ENCODE results near the gene SUN1. TPM values are rescaled to one million over a fixed set of nuclear protein-coding genes. Genes with fewer than 3 reads are reported as not detected.
A peak's percentile ranks its signal among the peaks of the same experiment; 100 is the strongest.

Gene SUN1
- total and polyA plus RNA-seq, 9 of the 15 experiments (the other 6 are each of a cell fraction or from before 2014, with no cell fraction given) = 36.8 to 132 (median 62.3) TPM

DNA sequence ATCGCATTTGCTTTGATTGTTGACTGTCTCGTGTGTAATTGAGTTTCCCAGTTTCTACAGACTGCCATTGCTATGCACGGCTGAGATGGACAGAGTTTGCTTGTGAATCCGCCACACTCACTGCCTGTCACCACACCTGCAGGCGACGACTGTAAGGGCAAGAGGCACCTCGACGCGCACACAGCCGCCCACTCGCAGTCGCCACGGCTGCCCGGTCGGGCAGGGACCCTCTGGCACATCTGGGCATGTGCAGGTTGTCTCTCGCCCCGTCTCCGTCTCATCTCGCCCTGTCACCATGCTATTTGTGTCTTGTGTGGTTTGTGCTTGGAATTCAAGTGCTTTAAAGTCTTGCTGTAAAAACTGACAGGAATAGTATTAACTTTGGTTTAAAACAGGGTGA is 17.5 kb downstream of the SUN1 start:
- Histone ChIP-seq H3K4me1 (replicated peaks in 1 of 2; ENCODE audit: control insufficient read depth in 2 of 2, insufficient read depth in 2 of 2, low read length in 2 of 2) (peaks cover 0 to 3% of the 10 kb centered on the region in 2 experiments; a peak in 1 of 5 replicates), H3K4me2 (ENCODE audit: insufficient read depth, low read length) (no peak overlapping the region), H3K4me3 (no peak overlapping the region), H4K20me1 (replicated peaks; ENCODE audit: control insufficient read depth, insufficient read depth, low read length) (no peaks in the 10 kb centered on the region), H3K36me3 (ENCODE audit: control insufficient read depth, insufficient read depth, low read length) (peaks cover 73% of the 10 kb centered on the region), H2AFZ (ENCODE audit: low read depth, low read length) (no peak overlapping the region), H3K9me1 (ENCODE audit: control insufficient read depth, insufficient read depth, low read length) (no peaks in the 10 kb centered on the region), H3K79me2 (ENCODE audit: control insufficient read depth, insufficient read depth, low read length) (no peaks in the 10 kb centered on the region; the same call in 2 of the 3 replicates), H3K9ac (ENCODE audit: insufficient read depth in 1 of 2, low read depth in 2 of 2, low read length in 2 of 2) (peak overlapping the region in 1 of 2 experiments; percentile 64; a peak in 2 of 4 replicates), H3K9me3 (replicated peaks; ENCODE audit: control insufficient read depth, insufficient read depth, low read depth, low read length) (peaks cover 3% of the 10 kb centered on the region), H3K27me3 (ENCODE audit: control insufficient read depth in 2 of 2, insufficient read depth in 2 of 2, low read length in 2 of 2) (no peaks in the 10 kb centered on the region), H3K27ac (ENCODE audit: extremely low read depth, low read depth, low read length) (no peak overlapping the region)
- POLR2A ChIA-PET = no interaction called here
- no peak for TF ChIP-seq SIRT6 (IDR thresholded peaks at IDR 0.05; ENCODE audit: low read depth, low read length)
- no peak for TF ChIP-seq MTF1 (CRISPR knock-in tag; IDR thresholded peaks at IDR 0.05; ENCODE audit: borderline replicate concordance)
- TF ChIP-seq GATAD2A (IDR thresholded peaks at IDR 0.05) = no peak
- TF ChIP-seq, protein P1, sequence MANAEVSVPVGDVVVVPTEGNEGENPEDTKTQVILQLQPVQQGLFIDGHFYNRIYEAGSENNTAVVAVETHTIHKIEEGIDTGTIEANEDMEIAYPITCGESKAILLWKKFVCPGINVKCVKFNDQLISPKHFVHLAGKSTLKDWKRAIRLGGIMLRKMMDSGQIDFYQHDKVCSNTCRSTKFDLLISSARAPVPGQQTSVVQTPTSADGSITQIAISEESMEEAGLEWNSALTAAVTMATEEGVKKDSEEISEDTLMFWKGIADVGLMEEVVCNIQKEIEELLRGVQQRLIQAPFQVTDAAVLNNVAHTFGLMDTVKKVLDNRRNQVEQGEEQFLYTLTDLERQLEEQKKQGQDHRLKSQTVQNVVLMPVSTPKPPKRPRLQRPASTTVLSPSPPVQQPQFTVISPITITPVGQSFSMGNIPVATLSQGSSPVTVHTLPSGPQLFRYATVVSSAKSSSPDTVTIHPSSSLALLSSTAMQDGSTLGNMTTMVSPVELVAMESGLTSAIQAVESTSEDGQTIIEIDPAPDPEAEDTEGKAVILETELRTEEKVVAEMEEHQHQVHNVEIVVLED (CRISPR knock-in tag; IDR thresholded peaks at IDR 0.05) = no peak
- TF ChIP-seq ARID1B (IDR thresholded peaks at IDR 0.05) = no peak
- TF ChIP-seq, protein P2, sequence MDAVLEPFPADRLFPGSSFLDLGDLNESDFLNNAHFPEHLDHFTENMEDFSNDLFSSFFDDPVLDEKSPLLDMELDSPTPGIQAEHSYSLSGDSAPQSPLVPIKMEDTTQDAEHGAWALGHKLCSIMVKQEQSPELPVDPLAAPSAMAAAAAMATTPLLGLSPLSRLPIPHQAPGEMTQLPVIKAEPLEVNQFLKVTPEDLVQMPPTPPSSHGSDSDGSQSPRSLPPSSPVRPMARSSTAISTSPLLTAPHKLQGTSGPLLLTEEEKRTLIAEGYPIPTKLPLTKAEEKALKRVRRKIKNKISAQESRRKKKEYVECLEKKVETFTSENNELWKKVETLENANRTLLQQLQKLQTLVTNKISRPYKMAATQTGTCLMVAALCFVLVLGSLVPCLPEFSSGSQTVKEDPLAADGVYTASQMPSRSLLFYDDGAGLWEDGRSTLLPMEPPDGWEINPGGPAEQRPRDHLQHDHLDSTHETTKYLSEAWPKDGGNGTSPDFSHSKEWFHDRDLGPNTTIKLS (IDR thresholded peaks at IDR 0.05; ENCODE audit: borderline replicate concordance, low read depth) = no peak
- TF ChIP-seq RBM14 (IDR thresholded peaks at IDR 0.05; ENCODE audit: borderline replicate concordance, insufficient read depth, low read depth, low read length) = no peak
- TF ChIP-seq CCNT2 (IDR thresholded peaks at IDR 0.05; ENCODE audit: borderline replicate concordance, extremely low read depth, insufficient read length, low read depth, low read length) = no peak
- TF ChIP-seq, protein P3, sequence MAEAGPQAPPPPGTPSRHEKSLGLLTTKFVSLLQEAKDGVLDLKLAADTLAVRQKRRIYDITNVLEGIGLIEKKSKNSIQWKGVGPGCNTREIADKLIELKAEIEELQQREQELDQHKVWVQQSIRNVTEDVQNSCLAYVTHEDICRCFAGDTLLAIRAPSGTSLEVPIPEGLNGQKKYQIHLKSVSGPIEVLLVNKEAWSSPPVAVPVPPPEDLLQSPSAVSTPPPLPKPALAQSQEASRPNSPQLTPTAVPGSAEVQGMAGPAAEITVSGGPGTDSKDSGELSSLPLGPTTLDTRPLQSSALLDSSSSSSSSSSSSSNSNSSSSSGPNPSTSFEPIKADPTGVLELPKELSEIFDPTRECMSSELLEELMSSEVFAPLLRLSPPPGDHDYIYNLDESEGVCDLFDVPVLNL (CRISPR knock-in tag; IDR thresholded peaks at IDR 0.05; ENCODE audit: low read depth) = no peak
- no peak for TF ChIP-seq FOSL1 (tag; conservative IDR thresholded peaks at IDR 0.05)
- DNase-seq (ENCODE audit: extremely low read depth in 1 of 4, low spot score in 3 of 4) (no peak), FAIRE-seq (no peak), ATAC-seq (no peak)
- intact Hi-C loops (cut with micrococcal nuclease) (no loop called here), in situ Hi-C loops (cut with MboI) (no loop called here)
- 95% methylated on average over 18 of the region's 19 CpGs for WGBS (ENCODE audit: insufficient coverage, low coverage, missing lambda C conversion rate)
- CTCF ChIA-PET (ENCODE audit: low intra/inter-chr PET ratio) = no interaction called here
- BruUV-seq (replicated peaks) = no TSS peak
